ENCODE data around the gene AXIN1.

AXIN1 gene

GRCh38 chr16:373020-373598 lies 20.6 kb upstream of the AXIN1 start:
- Histone ChIP-seq H3K9me3 (replicated peaks; ENCODE audit: insufficient read depth, low read length) (no peaks in the 10 kb centered on the region), H3K9me2 (replicated peaks; ENCODE audit: insufficient read depth, low read length) (no peaks in the 10 kb centered on the region), H3K4me2 (ENCODE audit: low read depth, low read length) (no peak overlapping the region), H3K4me3 (ENCODE audit: low read length) (no peak overlapping the region), H3K79me2 (ENCODE audit: low read length) (0 out of 2 replicates have a peak, but pooled peaks cover 6% of the 10 kb centered on the region), H4K20me1 (ENCODE audit: insufficient read depth, low read length) (no peaks in the 10 kb centered on the region), H3F3A (ENCODE audit: insufficient read depth, low read length) (no peaks in the 10 kb centered on the region), H3K36me3 (replicated peaks; ENCODE audit: insufficient read depth, low read length) (no peaks in the 10 kb centered on the region), H2AFZ (ENCODE audit: low read length) (no peak overlapping the region), H3K27ac (ENCODE audit: low read length) (no peak overlapping the region), H3K4me1 (ENCODE audit: low read length) (peaks cover 5% of the 10 kb centered on the region; the same call in 1 of the 2 replicates), H3K9ac (ENCODE audit: low read length) (no peak overlapping the region), H3K27me3 (replicated peaks; ENCODE audit: insufficient read depth, low read length) (no peaks in the 10 kb centered on the region)
- DNase-seq = no peak
- TF ChIP-seq CTCF (IDR thresholded peaks at IDR 0.05; ENCODE audit: low read length) (no peak), EZH2phosphoT487 (IDR thresholded peaks at IDR 0.05; ENCODE audit: low read length) (no peak), EZH2 (optimal IDR thresholded peaks at IDR 0.05; ENCODE audit: low read depth, low read length) (no peak)

GRCh38 chr16:372302-372983 lies 19.9 kb upstream of the AXIN1 start:
- Histone ChIP-seq H3K9ac (ENCODE audit: low read length) (no peak overlapping the region), H3K9me3 (replicated peaks; ENCODE audit: insufficient read depth, low read length) (no peaks in the 10 kb centered on the region), H3F3A (ENCODE audit: insufficient read depth, low read length) (no peaks in the 10 kb centered on the region), H3K27ac (ENCODE audit: low read length) (no peak overlapping the region), H3K4me2 (ENCODE audit: low read depth, low read length) (no peak overlapping the region), H2AFZ (ENCODE audit: low read length) (no peak overlapping the region), H3K4me1 (ENCODE audit: low read length) (peaks cover 5% of the 10 kb centered on the region; the same call in 1 of the 2 replicates), H3K9me2 (replicated peaks; ENCODE audit: insufficient read depth, low read length) (no peaks in the 10 kb centered on the region), H3K79me2 (ENCODE audit: low read length) (0 out of 2 replicates have a peak, but pooled peaks cover 6% of the 10 kb centered on the region), H4K20me1 (ENCODE audit: insufficient read depth, low read length) (no peaks in the 10 kb centered on the region), H3K27me3 (replicated peaks; ENCODE audit: insufficient read depth, low read length) (no peaks in the 10 kb centered on the region), H3K4me3 (ENCODE audit: low read length) (no peak overlapping the region), H3K36me3 (replicated peaks; ENCODE audit: insufficient read depth, low read length) (no peaks in the 10 kb centered on the region)
- DNase-seq = no peak
- TF ChIP-seq CTCF (IDR thresholded peaks at IDR 0.05; ENCODE audit: low read length) (no peak), EZH2 (optimal IDR thresholded peaks at IDR 0.05; ENCODE audit: low read depth, low read length) (no peak), EZH2phosphoT487 (IDR thresholded peaks at IDR 0.05; ENCODE audit: low read length) (no peak)

GRCh38 chr16:371515-372301 lies 19.2 kb upstream of the AXIN1 start:
- Histone ChIP-seq H3K4me1 (ENCODE audit: low read length) (peaks cover 5% of the 10 kb centered on the region; the same call in 1 of the 2 replicates), H3K79me2 (ENCODE audit: low read length) (0 out of 2 replicates have a peak, but pooled peaks cover 6% of the 10 kb centered on the region), H3K27me3 (replicated peaks; ENCODE audit: insufficient read depth, low read length) (no peaks in the 10 kb centered on the region), H3K9me3 (replicated peaks; ENCODE audit: insufficient read depth, low read length) (no peaks in the 10 kb centered on the region), H4K20me1 (ENCODE audit: insufficient read depth, low read length) (no peaks in the 10 kb centered on the region), H3K9me2 (replicated peaks; ENCODE audit: insufficient read depth, low read length) (no peaks in the 10 kb centered on the region), H3K27ac (ENCODE audit: low read length) (no peak overlapping the region), H3K4me3 (ENCODE audit: low read length) (no peak overlapping the region), H3K4me2 (ENCODE audit: low read depth, low read length) (no peak overlapping the region), H3K9ac (ENCODE audit: low read length) (no peak overlapping the region), H3F3A (ENCODE audit: insufficient read depth, low read length) (no peaks in the 10 kb centered on the region), H2AFZ (ENCODE audit: low read length) (no peak overlapping the region), H3K36me3 (replicated peaks; ENCODE audit: insufficient read depth, low read length) (no peaks in the 10 kb centered on the region)
- TF ChIP-seq EZH2 (optimal IDR thresholded peaks at IDR 0.05; ENCODE audit: low read depth, low read length) (no peak), EZH2phosphoT487 (IDR thresholded peaks at IDR 0.05; ENCODE audit: low read length) (no peak), CTCF (IDR thresholded peaks at IDR 0.05; ENCODE audit: low read length) (no peak)
- no peak for DNase-seq
